Neuron (in vitro differentiated cells): Measurements from ENCODE around the gene CD46.
"Not testable (repeated sequence)": the region's sequence is repeated elsewhere in the genome, so short reads cannot be mapped to it uniquely, and the experiment has no call there.

ENCODE experiments used
- H2AFZ ChIP-seq: one replicate; pipeline ENCODE4 v1.6.1; 2013; ENCODE audit warnings: low read depth, mild to moderate bottlenecking, inconsistent platforms, low read length, moderate library complexity
- H3K27me3 ChIP-seq: one replicate; pipeline ENCODE4 v1.6.1; 2013; ENCODE audit warnings: low read length; ENCODE audit not compliant: insufficient read depth
- H3K36me3 ChIP-seq: one replicate; pipeline ENCODE4 v1.6.1; 2013; ENCODE audit warnings: low read length; ENCODE audit not compliant: insufficient read depth
- H3K4me1 ChIP-seq: one replicate; pipeline ENCODE4 v1.6.1; 2013; ENCODE audit warnings: low read length; ENCODE audit not compliant: insufficient read depth
- H3K4me3 ChIP-seq: 2 replicates; pipeline ENCODE4 v1.5.1; 2013; ENCODE audit warnings: mild to moderate bottlenecking, low read length, moderate library complexity
- H3K9me3 ChIP-seq: one replicate; pipeline ENCODE4 v1.6.1; 2013; ENCODE audit warnings: low read length

The CD46 gene

DNA sequence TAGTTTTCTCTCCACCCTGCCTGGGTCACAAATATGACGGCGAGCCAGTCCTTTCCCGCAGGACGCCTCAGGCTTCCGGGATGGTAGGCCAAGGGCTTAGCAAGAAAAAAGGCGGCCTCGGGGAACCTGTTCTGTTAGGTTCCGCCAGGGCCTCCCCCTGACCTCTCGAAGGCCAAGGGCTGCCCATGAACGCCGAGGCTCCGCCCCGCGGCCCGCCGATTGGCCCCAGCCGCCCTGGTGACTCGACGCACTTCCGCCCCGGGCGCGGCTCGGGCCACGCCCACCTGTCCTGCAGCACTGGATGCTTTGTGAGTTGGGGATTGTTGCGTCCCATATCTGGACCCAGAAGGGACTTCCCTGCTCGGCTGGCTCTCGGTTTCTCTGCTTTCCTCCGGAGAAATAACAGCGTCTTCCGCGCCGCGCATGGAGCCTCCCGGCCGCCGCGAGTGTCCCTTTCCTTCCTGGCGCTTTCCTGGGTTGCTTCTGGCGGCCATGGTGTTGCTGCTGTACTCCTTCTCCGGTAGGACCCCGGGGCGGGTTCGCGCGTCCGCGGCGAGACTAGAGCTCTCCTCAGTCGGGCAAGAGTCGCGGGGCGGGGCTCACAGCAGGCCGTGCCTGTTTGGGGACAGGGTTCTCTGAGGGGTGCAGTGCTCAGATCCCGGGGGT is at the start of gene CD46:
TSS of gene CD46 (plus strand) at position 265 of the 666 bp plus-strand sequence. CDS start at position 424, 159 bp downstream.
- peak within 1 kb of the TSS; percentile 79 for H3K4me3 ChIP-seq
- H3K27me3 ChIP-seq: no peaks in the 10 kb centered on the region
- peak within 1 kb of the TSS; percentile 92 for H2AFZ ChIP-seq
- peaks cover 6% of the 10 kb centered on the region for H3K36me3 ChIP-seq
- peaks cover 38% of the 10 kb centered on the region for H3K4me1 ChIP-seq
- H3K9me3 ChIP-seq: no peaks in the 10 kb centered on the region

- H3K27me3 ChIP-seq: peaks cover 6% of the 10 kb centered on the region
- no peaks in the 10 kb centered on the region for H3K9me3 ChIP-seq
- no peaks in the 10 kb centered on the region for H3K4me1 ChIP-seq
- H2AFZ ChIP-seq: no peak overlapping the region
- H3K4me3 ChIP-seq: no peak overlapping the region
- no peaks in the 10 kb centered on the region for H3K36me3 ChIP-seq
Observed at GRCh38 chr1:207702317-207702716, 49.5 kb upstream of the CD46 start.

GRCh38 chr1:207703712-207704111 is 48.1 kb upstream of the CD46 start:
- no peaks in the 10 kb centered on the region for H3K4me1 ChIP-seq
- H2AFZ ChIP-seq: no peak overlapping the region
- H3K36me3 ChIP-seq: no peaks in the 10 kb centered on the region
- H3K4me3 ChIP-seq: no peak overlapping the region
- peaks cover 6% of the 10 kb centered on the region for H3K27me3 ChIP-seq
- no peaks in the 10 kb centered on the region for H3K9me3 ChIP-seq

GRCh38 chr1:207708004-207708403 is 43.9 kb upstream of the CD46 start:
- H3K36me3 ChIP-seq, H3K9me3 ChIP-seq, H2AFZ ChIP-seq, H3K4me1 ChIP-seq, H3K4me3 ChIP-seq, H3K27me3 ChIP-seq: not testable (repeated sequence)

DNA sequence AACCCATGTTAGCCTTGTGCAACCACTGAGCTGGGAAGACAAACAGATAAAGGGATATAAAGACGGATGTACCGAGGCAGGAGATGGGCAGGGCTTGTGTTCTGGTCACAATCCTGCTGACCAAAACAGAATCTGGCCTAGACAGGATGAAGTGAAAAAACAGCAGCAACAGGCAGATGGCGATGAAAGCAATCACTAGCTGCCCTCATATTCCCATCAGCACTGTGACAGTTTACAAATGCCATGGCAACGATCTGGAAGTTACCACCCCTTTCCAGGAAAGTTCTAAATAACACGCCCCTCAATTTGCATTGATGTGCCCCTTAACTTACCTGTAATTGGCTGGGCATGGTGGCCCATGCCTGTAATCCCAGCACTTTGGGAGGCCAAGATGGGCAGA is 40.6 kb upstream of the CD46 start:
- Histone ChIP-seq H3K36me3 (no peaks in the 10 kb centered on the region), H3K9me3 (no peaks in the 10 kb centered on the region), H3K4me1 (no peaks in the 10 kb centered on the region), H2AFZ (no peak overlapping the region), H3K4me3 (no peak overlapping the region), H3K27me3 (no peaks in the 10 kb centered on the region)

DNA sequence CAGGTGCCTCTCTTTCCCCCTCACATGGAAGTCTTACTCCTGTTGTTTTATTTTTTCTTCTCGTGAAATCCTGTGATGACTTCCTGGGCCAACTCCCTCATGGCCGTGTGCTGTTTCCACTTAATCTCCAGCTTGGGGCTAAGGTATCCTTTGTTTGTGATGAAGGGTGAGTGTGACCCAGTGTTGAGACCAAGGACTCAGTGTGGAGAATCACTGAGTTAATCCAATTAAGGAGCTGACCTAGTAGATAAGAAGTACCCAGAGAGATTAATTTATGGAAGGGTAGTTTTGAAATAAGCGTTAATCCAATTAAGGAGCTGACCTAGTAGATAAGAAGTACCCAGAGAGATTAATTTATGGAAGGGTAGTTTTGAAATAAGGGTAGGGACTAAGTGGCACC is 39.2 kb upstream of the CD46 start:
- H3K4me3 ChIP-seq, H2AFZ ChIP-seq, H3K27me3 ChIP-seq, H3K9me3 ChIP-seq, H3K36me3 ChIP-seq, H3K4me1 ChIP-seq: not testable (repeated sequence)

- H3K36me3 ChIP-seq: no peaks in the 10 kb centered on the region
- H2AFZ ChIP-seq: no peak overlapping the region
- no peak overlapping the region for H3K4me3 ChIP-seq
- peaks cover 2% of the 10 kb centered on the region for H3K27me3 ChIP-seq
- no peaks in the 10 kb centered on the region for H3K4me1 ChIP-seq
- no peaks in the 10 kb centered on the region for H3K9me3 ChIP-seq
Observed at GRCh38 chr1:207713529-207713928, 38.3 kb upstream of the CD46 start.

GRCh38 chr1:207719234-207719633 is 32.6 kb upstream of the CD46 start:
- Histone ChIP-seq H3K27me3 (peaks cover 2% of the 10 kb centered on the region), H3K9me3 (no peaks in the 10 kb centered on the region), H3K4me3 (no peak overlapping the region), H3K36me3 (no peaks in the 10 kb centered on the region), H3K4me1 (no peaks in the 10 kb centered on the region), H2AFZ (no peak overlapping the region)

DNA sequence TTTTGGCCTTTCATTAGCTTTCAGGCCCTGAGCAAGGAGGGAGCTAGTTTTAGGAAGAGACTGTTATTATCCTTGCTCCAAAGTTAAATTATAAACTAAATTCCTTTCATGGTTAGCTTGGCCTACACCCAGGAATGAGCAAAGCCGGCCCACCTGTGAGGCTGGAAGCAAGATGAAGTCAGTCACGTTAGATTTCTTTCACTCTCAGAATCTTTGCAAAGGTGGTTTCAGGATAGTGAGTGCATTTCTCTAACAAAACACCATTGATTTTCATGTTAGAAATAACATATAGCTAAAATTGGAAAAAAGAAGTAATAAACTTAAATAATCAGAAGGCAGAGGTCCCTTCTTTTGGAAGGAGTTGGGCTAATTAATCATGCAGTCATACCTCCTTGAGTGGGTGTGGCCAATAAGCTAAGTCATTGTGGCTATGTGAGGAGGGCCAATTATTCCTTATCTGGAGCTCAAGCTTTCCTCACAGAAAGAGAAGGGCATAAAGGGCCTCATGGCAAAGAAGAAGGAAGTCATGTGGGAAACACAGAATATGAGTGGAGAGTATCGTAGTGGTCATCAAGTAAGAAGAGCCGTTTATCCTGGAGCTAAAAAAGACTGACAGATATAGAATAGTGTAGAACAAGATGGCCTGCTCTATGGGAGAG is 23.5 kb upstream of the CD46 start:
- not testable (repeated sequence) for H3K36me3 ChIP-seq, H3K9me3 ChIP-seq, H2AFZ ChIP-seq, H3K4me1 ChIP-seq, H3K4me3 ChIP-seq, H3K27me3 ChIP-seq

- not testable (repeated sequence) for H3K27me3 ChIP-seq, H3K4me3 ChIP-seq, H3K9me3 ChIP-seq, H3K36me3 ChIP-seq, H2AFZ ChIP-seq, H3K4me1 ChIP-seq
Observed at GRCh38 chr1:207737503-207738157, 14.2 kb upstream of the CD46 start.

DNA sequence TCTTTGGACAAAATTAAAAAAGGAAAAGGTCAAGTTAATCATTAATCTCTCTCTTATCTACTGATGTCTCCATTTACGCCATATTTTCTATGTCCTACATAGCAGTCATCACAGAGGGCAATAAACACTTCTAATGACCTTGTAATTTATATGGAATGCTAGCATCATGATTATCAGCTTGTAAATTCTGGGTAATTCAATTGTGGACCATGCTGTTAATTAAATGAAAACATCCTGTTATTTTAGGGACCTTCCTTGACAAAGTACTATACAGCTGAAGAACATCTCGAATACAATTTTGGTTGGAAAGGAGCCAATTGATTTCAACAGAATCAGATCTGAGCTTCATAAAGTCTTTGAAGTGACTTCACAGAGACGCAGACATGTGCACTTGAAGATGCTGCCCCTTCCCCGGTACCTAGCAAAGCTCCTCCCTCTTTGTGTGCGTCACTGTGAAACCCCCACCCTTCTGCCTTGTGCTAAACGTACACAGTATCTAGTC is 13.6 kb upstream of the CD46 start:
- not testable (repeated sequence) for H2AFZ ChIP-seq, H3K4me1 ChIP-seq, H3K9me3 ChIP-seq, H3K27me3 ChIP-seq, H3K4me3 ChIP-seq, H3K36me3 ChIP-seq

- Histone ChIP-seq H3K4me3 (no peak overlapping the region), H2AFZ (no peak overlapping the region), H3K4me1 (peaks cover 2% of the 10 kb centered on the region), H3K9me3 (peaks cover 2% of the 10 kb centered on the region), H3K27me3 (no peaks in the 10 kb centered on the region), H3K36me3 (no peaks in the 10 kb centered on the region)
Observed at GRCh38 chr1:207740207-207740606, 11.6 kb upstream of the CD46 start.

GRCh38 chr1:207742850-207743555 is 8.9 kb upstream of the CD46 start:
- no peak overlapping the region for H3K4me3 ChIP-seq
- peaks cover 2% of the 10 kb centered on the region for H3K9me3 ChIP-seq
- no peak overlapping the region for H2AFZ ChIP-seq
- H3K27me3 ChIP-seq: no peaks in the 10 kb centered on the region
- no peaks in the 10 kb centered on the region for H3K36me3 ChIP-seq
- peaks cover 2% of the 10 kb centered on the region for H3K4me1 ChIP-seq
